ENCODE data around the gene ESRRA.

Gene ESRRA

DNA sequence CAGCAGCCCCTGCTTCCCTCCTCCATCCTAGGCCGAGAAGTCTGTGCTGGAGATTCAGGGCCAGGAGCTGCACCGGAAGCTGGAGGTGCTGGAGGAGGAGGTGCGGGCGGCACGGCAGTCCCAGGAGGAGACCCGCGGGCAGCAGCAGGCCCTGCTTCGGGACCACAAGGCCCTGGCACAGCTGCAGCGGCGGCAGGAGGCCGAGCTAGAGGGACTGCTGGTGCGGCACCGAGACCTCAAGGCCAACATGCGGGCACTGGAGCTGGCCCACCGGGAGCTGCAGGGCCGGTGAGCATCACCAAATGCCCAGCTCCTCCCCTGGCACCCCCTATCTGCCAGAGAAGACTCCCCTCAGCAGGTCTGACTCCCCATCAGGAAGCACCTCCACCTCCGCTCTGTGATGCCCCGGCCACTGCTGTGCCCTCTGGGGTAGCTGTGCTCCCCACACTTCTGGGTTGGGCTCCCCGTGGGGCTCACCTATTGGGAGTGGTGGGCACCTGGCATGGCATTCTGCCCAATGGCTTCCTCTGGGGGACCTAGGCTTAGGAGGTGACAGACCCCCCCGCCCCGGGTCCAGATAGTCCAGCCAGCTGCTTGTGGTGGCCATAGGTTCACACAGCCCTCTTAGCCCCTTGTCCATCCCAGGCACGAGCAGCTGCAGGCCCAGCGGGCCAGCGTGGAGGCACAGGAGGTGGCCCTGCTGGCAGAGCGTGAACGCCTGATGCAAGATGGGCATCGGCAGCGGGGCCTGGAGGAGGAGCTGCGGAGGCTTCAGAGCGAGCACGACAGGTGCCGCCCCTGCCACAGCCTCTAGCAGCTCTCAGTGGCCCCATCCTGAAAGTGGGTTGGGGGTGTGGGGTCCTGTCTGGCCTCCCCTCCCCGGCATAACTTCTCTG lies 47.0 kb downstream of the ESRRA start:
- DNase-seq: no peak

- DNase-seq: no peak
These were observed 47.8 kb downstream of the ESRRA start for GRCh38 chr11:64352995-64353714.

GRCh38 chr11:64353715-64354506 lies 48.6 kb downstream of the ESRRA start:
- DNase-seq: no peak

DNA sequence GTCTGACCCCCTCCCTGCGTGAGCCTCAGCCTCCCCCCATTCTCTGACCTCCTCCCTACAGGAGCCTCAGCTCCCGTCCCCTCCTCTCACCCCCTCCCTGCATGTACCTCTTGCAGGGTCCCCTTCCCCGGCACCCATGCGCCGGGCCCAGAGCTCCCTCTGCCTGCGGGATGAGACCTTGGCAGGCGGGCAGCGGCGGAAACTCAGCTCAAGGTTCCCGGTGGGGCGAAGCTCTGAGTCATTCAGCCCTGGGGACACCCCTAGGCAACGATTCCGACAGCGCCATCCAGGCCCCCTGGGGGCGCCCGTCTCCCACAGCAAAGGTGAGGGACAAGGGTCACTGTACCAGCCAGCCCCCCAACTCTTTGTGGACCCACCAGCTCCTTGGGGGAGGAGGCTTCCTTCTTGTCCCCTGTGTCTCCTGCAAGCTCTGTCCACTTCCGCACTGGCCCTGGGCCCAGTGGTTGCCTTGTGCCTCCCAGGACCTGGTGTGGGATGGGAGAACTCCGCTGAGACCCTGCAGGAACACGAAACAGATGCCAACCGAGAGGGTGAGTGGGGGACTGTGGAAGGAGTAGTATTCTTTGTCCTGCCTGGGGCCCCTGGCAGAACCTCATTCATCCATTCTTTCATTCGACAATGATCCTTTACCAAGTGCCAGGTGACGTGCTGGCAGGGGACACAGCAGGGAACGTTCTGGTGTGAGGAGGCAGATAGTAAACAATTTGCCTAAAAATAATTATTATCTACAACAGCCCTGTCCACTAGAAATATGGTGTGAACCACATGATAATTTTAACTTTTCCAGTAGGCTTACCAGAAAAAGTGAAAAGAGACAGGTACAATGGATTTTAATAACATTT lies 50.0 kb downstream of the ESRRA start:
- no peak for DNase-seq

DNA sequence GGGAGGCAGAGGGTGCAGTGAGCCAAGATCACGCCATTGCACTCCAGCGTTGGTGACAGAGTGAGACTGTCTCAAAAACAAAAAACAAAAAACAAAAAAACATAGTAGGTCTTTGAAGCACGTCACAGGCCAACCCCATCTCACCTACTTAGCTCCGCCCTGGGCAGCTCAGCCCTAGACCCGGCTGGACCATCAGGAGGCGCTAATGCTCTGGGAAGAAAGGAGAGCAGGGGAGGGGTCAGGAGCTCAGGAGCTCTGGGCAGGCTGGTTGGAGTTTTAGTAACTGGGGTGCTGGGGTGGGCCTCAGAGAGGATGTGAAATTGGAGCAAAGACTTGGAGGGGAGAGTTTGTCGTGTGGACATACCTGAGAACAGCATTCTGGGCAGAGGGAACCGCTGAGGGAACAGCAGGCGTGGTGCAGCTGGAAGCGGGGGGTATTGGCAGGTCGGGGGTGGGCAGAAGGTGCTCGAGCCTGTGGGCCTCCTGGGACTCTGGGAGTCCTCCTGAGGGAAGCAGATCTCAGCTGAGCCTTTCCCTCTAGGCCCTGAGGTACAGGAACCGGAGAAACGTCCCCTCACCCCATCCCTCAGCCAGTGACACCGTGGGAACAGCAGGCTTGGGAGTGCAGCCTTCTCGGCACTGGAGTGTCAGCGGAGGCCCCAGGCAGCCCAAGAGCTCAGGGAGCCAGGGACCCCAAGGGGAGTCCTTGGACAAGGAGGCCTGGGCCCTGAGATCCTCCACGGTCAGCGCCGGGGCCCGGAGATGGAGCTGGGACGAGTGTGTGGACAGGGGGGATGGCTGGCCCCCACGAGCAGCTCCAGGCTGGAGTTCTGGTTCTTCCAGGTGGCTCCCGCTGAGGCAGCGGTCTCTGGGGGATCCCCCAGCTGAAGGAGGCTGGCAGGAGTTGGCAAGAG lies 51.4 kb downstream of the ESRRA start:
- DNase-seq: no peak

DNA sequence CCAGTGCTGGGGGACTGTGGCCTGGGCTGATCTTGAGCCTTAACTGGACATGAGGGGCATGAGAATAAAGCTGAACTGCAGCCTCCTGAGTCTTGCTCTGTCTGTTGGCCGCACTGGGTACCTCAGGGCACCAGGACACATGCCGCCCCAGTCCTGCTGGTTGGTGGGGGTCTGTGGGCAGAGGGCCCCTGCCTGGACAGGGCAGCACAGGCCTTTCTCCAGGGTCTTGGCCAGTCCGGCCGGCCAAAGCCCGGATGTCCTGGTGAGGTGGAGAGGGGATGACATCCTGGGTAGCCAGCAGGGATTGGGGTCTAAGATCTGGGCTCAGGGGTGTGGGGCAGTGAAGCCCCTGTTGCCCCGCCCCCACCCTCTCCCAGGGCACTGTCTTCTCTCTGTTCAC lies 52.1 kb downstream of the ESRRA start:
- DNase-seq: no peak

GRCh38 chr11:64357904-64358535 lies 52.7 kb downstream of the ESRRA start:
- no peak for DNase-seq

DNA sequence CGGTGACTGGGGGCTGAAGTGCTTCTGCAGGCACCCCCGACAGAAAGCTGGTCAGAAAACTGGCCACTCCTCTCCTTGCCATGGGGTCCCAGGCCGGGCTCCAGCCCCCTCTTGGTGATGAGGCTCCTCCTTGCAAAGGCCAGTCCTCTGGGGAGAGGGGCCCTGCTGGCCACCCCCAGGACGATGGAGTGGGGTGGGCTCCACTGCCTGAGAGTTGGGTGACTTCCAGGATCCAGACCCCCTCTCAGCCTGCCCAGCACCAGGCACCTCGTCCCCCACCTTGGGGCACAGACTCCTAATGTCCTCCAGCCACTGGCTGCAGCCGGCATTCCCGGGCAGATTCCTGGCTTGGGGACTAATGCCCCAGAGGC lies 53.2 kb downstream of the ESRRA start:
- DNase-seq: no peak

DNA sequence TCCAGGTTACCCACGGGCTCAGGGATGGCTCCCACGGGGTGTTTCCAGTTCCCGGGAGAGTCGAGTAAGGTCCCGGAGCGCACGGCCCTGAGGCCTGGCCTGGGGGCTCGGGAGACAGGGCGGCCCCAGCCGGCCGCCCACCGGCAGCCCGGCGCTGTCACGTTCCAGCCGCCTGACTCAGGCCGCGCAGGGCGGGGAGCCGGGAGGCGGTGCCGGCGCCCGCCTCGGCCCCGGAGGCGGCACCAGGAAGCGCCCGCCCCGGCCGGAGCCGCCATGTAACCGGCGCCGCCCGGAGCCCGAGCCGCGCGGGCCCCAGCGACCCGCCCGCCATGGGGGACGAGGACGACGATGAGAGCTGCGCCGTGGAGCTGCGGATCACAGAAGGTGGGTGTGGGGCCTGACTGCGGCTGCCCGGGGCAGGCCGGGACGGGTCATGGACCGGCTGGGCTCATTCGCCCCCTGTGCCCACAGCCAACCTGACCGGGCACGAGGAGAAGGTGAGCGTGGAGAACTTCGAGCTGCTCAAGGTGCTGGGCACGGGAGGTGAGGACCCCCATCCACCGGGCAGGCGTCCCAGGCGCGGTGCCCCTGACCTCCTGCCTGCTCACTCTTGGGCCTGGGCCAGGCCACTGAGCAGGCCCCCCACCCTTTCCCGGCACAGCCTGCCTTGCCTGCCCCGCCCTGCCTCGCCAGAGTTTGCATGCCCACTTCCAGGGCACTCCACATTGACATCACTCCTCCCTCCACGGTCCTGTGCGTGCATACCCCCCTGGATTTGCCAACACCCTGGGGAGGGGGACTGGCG lies 53.8 kb downstream of the ESRRA start, which contains the start of gene RPS6KA4:
Gene RPS6KA4, plus strand, starts transcription at position 256 of the 805 bp plus-strand sequence. Its CDS starts 74 bp downstream, at position 330.
- DNase-seq: no peak

DNA sequence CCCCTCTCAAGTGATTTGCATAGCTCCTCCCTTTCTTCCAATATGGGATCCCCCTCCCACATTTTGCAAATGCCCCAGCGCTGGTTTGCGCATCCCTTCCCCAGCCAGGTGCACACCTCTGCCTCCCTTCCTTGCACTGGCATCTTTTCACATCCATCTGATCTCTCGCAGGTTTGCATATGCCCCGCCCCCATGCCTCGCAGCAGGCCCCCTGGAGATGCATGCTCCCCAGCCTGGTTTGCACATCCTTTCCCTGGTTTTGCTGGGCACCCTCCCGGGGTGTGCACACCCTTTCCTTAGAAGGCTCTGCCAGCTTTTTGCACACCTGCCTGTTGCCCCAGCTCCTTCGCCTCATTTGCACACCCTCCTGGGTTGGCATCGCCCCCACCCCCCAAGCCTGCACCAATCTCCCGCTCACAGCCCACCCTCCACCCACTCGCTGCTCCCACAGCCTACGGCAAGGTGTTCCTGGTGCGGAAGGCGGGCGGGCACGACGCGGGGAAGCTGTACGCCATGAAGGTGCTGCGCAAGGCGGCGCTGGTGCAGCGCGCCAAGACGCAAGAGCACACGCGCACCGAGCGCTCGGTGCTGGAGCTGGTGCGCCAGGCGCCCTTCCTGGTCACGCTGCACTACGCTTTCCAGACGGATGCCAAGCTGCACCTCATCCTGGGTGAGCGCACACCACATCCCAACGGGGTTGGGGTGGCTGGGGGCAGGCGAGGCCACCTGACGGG lies 54.6 kb downstream of the ESRRA start:
- DNase-seq: no peak

DNA sequence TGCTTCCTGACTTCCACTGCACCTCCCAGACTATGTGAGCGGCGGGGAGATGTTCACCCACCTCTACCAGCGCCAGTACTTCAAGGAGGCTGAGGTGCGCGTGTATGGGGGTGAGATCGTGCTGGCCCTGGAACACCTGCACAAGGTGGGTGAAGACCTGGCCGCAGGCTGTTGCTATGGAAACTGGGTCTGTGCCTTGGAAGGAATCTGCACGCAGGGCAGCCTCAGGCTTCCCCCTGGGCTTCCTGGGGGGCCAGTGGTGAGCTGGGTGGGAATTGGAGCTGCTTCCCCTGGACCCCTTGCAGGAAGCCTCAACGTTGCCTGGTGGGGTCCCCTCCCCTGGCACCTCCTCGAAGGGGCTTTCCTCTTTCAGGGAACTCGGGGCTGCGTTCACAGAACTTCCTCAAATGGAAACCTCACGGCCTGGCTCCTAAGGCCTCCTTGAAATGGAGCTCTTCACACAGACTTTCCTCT lies 55.2 kb downstream of the ESRRA start:
- no peak for DNase-seq

DNA sequence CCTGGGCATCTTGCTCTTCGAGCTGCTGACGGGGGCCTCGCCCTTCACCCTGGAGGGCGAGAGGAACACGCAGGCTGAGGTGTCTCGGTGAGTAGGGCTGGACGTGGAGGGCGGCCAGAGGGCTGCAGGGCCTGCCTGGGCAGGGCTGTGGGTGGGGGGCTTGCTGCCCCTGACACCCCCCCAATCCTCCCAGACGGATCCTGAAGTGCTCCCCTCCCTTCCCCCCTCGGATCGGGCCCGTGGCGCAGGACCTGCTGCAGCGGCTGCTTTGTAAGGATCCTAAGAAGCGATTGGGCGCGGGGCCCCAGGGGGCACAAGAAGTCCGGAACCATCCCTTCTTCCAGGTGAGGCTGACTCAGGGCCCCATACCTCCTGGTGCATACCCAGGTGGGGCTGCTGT lies 56.3 kb downstream of the ESRRA start:
- no peak for DNase-seq

DNA sequence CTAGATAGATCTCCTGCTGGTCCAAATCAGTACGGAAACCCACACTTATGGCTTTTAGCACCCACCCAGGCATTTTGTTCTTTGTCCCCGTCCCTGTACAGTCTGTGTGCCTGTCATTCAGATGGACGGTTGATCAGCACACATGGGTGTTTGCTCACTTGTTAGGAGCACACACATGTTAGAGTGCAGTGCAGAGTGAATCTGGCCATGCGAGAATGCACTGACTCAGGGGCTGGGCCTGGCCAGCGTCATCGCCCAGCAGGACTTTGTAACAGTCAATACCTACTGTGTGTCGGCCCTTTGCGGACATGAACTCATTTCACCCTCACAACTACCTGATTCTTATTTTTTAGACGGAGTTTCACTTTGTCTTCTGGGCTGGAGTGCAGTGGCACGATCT lies 57.0 kb downstream of the ESRRA start:
- no peak for DNase-seq

DNA sequence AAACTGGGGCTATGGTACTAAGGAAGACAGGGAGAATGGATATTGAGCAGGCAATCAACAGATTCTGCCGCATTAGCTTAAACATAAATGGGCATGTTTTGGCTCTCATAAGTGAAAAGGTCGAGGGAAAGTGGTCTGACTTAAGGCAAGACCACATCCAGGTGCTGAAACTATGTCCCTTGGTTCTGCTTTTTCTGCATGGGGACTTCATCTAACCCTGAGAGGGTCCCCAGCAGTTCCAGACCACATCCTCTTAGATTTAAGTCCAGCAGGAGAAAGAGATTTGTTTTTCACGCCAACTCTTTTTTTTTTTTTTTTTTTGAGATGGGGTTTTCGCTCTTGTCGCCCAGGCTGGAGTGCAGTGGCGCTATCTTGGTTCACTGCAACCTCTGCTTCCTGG lies 59.1 kb downstream of the ESRRA start:
- no peak for DNase-seq

- no peak for DNase-seq
These were observed 59.6 kb downstream of the ESRRA start for GRCh38 chr11:64364911-64365310.

Measured in NCI-H1048 (cell line).